GM19328 (cell line): Measurements from ENCODE around the gene PLN.

ENCODE experiments used
- ATAC-seq: cut with Tn5 transposase; IDR thresholded peaks from one replicate; pipeline ENCODE4 v1.9.1; 2021; ENCODE audit warnings: mild to moderate bottlenecking, moderate library complexity; ENCODE audit not compliant: unreplicated experiment

The PLN gene

DNA sequence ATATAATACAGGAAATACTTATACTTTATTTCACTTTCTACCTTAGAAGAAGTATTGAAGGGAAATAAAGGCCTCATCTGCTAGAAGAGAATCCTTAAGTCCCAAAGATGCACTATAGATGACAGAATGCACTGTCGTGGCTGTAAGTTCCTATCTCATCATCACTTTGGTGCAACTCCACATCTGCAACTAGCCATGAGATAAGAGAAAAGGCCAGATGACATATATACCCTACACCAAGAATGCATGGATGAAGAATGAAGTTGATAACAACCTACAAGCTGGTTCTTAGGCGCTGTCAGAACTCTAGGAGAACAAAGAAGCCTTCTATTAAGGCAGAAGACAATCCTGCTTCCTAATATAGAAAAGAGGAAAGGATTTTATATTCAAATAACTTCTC lies 11.6 kb upstream of the PLN start:
- no peak for ATAC-seq

GRCh38 chr6:118537574-118537973 lies 10.5 kb upstream of the PLN start:
- ATAC-seq = no peak

GRCh38 chr6:118542184-118542952 lies 5.7 kb upstream of the PLN start:
- no peak for ATAC-seq

DNA sequence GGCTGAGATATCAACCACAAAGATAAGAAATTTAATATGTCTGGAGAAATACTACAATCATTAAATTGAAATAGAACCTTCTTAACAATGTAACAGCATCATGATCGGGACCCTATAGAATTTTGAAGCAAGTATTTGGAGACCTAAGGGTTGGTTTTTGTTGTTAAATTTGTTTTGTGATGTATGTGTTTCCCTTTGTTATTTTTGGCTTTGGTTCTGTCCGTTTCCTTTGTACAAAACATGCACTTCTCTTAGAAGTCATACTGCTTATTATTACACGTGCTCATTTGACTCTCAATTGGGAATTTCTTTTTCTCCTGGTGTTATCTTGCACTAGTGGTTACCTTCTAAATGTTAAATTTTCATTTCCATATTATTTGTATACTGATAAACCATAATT lies 4.0 kb upstream of the PLN start:
- ATAC-seq = no peak

DNA sequence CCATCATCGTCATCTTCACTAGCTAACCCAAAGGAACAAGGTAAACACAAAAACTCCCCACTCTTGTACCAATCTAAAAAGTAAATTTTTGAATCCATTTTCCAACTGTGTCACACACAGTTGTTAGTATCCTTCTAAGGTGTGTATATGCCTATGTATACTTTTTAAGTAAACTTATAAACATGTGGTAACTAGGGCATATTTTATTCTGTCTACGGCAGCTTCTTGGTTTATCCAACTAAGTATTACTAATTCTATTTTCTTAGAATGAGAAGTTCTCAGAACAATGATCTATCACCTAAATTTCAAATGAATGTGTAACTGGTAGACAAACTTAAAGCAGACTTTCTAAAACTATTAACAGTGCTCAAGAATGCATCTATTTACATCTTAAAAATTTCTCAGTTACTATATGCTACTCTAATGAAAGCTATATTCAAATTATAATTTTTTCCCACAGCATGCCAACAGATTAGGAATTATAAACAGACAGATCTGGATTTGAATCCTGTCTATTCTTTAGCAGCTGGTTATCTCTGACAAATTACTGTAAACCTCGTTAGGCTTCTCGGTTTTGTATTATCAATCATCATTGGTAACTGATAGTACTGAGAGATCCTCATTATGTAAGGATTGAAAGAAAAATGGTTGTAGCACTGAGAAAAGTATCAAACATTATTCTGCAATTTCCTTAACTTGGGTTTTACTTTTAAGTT lies 1.8 kb upstream of the PLN start:
- ATAC-seq = no peak

GRCh38 chr6:118546880-118547218 lies 1.2 kb upstream of the PLN start:
- ATAC-seq = no peak

GRCh38 chr6:118548613-118549012 lies 517 bp downstream of the PLN start:
- no peak for ATAC-seq

DNA sequence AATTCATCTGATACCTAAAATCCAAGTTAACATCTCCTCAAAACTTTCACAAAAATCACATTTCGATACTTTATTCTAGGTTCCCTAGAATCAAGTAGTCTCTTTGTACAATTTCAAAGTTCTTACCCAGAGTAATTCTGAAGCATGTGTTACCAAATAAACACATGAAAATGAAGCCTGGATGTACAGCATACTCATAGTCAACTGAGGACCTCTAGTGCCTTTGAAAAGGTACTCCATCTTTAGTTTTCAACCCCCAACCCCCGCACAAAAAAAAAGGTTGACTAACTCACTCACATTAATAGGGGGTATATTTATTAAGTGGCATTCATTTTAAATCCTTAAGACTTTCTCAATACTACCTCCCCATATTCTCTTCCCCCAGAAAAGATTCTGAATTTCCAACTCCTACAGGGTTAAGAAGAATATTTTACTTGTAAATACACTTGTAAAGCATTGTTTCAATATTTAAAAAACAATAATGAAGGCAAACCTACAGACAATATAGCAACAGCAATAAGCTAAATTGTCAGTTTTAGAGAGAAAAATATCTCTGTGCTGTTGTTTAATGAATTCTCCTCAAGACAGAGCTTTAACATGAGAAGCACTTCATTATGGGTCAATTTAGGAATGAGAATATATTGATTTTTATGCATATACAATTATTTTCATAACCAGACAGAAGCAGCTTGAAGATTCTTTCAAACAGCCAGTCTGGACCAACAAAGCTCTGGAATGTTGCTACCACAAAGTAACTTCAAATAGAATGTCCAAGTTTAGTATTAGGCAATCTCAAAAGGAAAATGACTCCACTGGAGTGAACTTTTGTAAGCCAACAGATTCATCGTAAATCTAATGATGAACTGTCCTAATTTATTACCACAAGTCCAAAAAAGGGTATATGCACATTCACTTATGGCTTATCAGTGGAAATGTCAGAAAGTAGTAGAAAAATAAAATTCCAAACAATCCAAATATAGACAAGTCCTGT lies 3.3 kb downstream of the PLN start:
- no peak for ATAC-seq

- ATAC-seq = no peak
Observed at GRCh38 chr6:118553132-118553531, 5.0 kb downstream of the PLN start.

DNA sequence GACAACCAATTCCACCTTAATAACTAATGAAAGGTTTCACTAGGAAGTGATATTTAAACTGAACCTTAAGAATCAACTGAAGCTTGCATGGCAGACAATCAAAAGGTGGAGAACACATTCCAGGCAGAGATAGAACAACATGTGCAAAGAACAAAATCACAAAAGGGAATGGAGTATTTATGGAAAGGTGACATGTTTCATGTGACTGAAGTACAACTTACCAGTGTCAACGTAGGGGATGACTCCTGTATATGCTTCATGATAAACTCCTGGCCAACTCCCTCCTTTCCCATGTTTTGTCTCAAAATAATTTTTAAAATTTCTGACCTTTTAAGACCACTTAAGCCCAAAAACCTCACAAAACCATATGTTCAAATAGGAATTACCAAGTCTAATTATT lies 6.6 kb downstream of the PLN start:
- ATAC-seq = no peak

GRCh38 chr6:118558464-118559217 lies 10.5 kb downstream of the PLN start:
- no peak for ATAC-seq

DNA sequence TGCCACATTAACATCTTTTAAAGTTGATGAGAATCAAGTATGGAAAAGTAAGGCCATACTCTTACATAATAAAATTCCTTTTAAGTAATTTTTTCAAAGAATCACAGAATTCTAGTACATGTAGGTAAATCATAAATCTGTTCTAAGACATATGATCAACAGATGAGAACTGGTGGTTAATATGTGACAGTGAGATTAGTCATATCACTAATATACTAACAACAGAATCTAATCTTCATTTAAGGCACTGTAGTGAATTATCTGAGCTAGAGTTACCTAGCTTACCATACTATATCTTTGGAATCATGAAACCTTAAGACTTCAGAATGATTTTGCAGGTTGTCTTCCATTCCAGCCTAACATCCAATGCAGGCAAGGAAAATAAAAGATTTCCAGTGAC lies 11.6 kb downstream of the PLN start:
- no peak for ATAC-seq

GRCh38 chr6:118562248-118562647 lies 14.2 kb downstream of the PLN start:
- no peak for ATAC-seq

GRCh38 chr6:118562959-118563358 lies 14.9 kb downstream of the PLN start:
- no peak for ATAC-seq

DNA sequence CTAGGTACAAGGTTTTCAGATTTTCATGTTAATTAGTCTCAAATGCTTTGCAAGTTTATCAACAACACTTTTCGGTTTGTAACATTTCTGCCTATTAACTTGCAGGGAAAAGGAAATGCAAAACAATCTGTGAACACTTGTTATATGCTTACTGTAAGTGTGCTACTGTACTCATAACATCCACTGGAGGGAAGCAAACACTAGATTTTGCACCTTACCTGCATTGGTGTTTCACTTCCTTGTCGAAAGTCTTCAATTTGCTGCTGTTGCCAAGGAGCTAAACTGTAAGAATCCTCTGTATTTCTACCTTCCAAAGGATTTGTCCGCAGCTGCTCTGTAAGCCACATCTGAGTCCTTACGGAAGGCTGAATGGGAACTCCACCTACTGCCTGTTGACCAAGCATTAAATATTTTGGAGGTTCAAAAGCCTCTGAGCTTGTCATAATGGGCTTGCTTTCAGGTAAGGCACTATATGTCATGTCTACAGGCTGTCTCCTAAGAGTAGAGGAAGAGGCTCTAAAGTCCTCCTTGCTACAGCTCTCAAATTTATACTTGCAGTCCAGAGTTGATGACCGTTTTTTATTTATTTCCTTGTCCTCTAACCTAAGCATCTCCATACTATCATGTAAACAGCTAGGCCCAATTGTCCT lies 17.3 kb downstream of the PLN start:
- ATAC-seq = peak; percentile 100

DNA sequence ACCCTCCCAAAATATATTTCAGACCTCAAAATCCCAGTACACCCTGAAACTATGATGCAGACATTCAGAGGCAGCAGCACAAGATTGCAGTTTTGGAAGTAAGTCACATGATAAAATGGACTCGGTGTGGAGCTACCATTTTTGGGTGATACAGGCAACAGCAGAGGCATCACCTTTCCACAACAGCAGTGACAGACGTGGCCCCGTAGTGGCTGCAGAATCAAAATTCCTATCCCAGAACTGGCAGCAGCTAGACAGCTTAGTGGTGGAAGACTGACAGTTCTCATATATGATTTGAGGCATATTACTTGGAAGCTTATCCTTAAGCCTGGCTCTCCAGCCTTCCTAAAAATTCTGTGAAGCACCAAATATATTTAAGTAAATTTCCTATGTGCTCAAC lies 19.9 kb downstream of the PLN start:
- no peak for ATAC-seq

- ATAC-seq = no peak
Observed at GRCh38 chr6:118569498-118569897, 21.4 kb downstream of the PLN start.

GRCh38 chr6:118571121-118571520 lies 23.0 kb downstream of the PLN start:
- no peak for ATAC-seq

- no peak for ATAC-seq
Observed at GRCh38 chr6:118574051-118574865, 26.2 kb downstream of the PLN start.
